HepG2 (cell line): ENCODE results near the gene MTO1. TPM values are rescaled to one million over a fixed set of nuclear protein-coding genes. Genes with fewer than 3 reads are reported as not detected.

Experiments used
- ATF7 ChIP-seq, 2 experiments: fragments of 450-650 bp in 1 of 2; sonication (generic) in 1 of 2; formaldehyde crosslinking in 1 of 2; IDR thresholded peaks; 2 replicates each; pipeline versions ENCODE4 v1.4.0 to v1.6.1; 2016 to 2020; ENCODE audit warnings: antibody characterized with exemption in 1 of 2, mild to moderate bottlenecking in 1 of 2, missing genetic modification reagents in 1 of 2
- CEBPG ChIP-seq: IDR thresholded peaks from 2 replicates; pipeline ENCODE4 v1.6.1; 2016
- CREB1 ChIP-seq, 2 experiments: fragments of 450-650 bp in 1 of 2; IDR thresholded peaks; 2 replicates each; pipeline ENCODE4 v1.6.1; 2016 to 2017; ENCODE audit warnings: control low read depth in 1 of 2, mild to moderate bottlenecking in 1 of 2, missing compliant biosample characterization in 1 of 2, missing genetic modification characterization in 1 of 2
- HDAC2 ChIP-seq: sonication (generic); formaldehyde crosslinking; IDR thresholded peaks from 2 replicates; pipeline ENCODE4 v1.4.0; 2020; ENCODE audit warnings: missing genetic modification reagents
- HHEX ChIP-seq: IDR thresholded peaks from 2 replicates; pipeline ENCODE4 v1.6.1; 2016; ENCODE audit warnings: control low read depth
- HNF4A ChIP-seq: sonication (generic); formaldehyde crosslinking; IDR thresholded peaks from 2 replicates; pipeline ENCODE4 v1.4.0; 2020; ENCODE audit warnings: missing genetic modification reagents
- HOXA3 ChIP-seq: sonication (generic); formaldehyde crosslinking; IDR thresholded peaks from 2 replicates; pipeline ENCODE4 v1.5.0; 2020; ENCODE audit warnings: missing genetic modification reagents
- KDM5A ChIP-seq: fragments of 200-600 bp; sonication (generic); IDR thresholded peaks from 2 replicates; pipeline ENCODE4 v1.7.0; 2018; ENCODE audit warnings: antibody characterized with exemption, mild to moderate bottlenecking, low read length, borderline replicate concordance
- SOX13 ChIP-seq, 3 experiments: fragments of 450-650 bp in 1 of 3; sonication (generic) in 1 of 3; formaldehyde crosslinking in 1 of 3; IDR thresholded peaks in 2 of 3; conservative IDR thresholded peaks in 1 of 3; 2 replicates each; pipeline versions ENCODE4 v1.5.0 to v1.6.1; 2016 to 2020; ENCODE audit warnings: antibody characterized with exemption in 1 of 3, mild to moderate bottlenecking in 1 of 3, missing compliant biosample characterization in 1 of 3, missing genetic modification reagents in 1 of 3, moderate library complexity in 1 of 3
- STAG1 ChIP-seq: sonication (generic); formaldehyde crosslinking; IDR thresholded peaks from 2 replicates; pipeline ENCODE4 v1.4.0; 2020; ENCODE audit warnings: missing genetic modification reagents
- ZFX ChIP-seq: sonication (generic); formaldehyde crosslinking; IDR thresholded peaks from 2 replicates; pipeline ENCODE4 v1.4.0; 2020; ENCODE audit warnings: mild to moderate bottlenecking, low read depth, missing genetic modification reagents, moderate library complexity
- ZNF430 ChIP-seq: sonication (generic); formaldehyde crosslinking; IDR thresholded peaks from 2 replicates; pipeline ENCODE4 v1.9.0; 2021; ENCODE audit warnings: mild to moderate bottlenecking, missing genetic modification reagents
- ZNF570 ChIP-seq: sonication (generic); formaldehyde crosslinking; IDR thresholded peaks from 2 replicates; pipeline ENCODE4 v1.4.0; 2020; ENCODE audit warnings: mild to moderate bottlenecking, missing genetic modification reagents, borderline replicate concordance
- ZNF607 ChIP-seq: sonication (generic); formaldehyde crosslinking; IDR thresholded peaks from 2 replicates; pipeline ENCODE4 v1.5.1; 2020; ENCODE audit warnings: missing genetic modification reagents, mild to moderate bottlenecking, borderline replicate concordance
- ZNF660 ChIP-seq: sonication (generic); formaldehyde crosslinking; IDR thresholded peaks from 2 replicates; pipeline ENCODE4 v1.5.1; 2020; ENCODE audit warnings: mild to moderate bottlenecking, low read depth, missing genetic modification reagents, borderline replicate concordance
- ZNF800 ChIP-seq: sonication (generic); formaldehyde crosslinking; IDR thresholded peaks from 2 replicates; pipeline ENCODE4 v1.4.0; 2020; ENCODE audit warnings: missing genetic modification reagents
- ZNF883 ChIP-seq: sonication (generic); formaldehyde crosslinking; IDR thresholded peaks from 2 replicates; pipeline ENCODE4 v1.5.1; 2020; ENCODE audit warnings: mild to moderate bottlenecking, missing genetic modification reagents; ENCODE audit errors: not compliant biosample characterization
- polyA plus RNA-seq, 8 experiments: library from polyadenylated mRNA; depleted of rRNA in 3 of 8; stranded (reverse) in 7 of 8; unstranded in 1 of 8; fragments of >200 nt; fragmentation: Illumina TruSeq in 4 of 8; extraction: Trizol in 4 of 8; gene quantifications; 2 replicates each; pipeline versions ENCODE4 v1.2.1 to v1.2.3, GENCODE V29; 2011 to 2016; ENCODE audit warnings: low read depth in 4 of 8, missing spikeins in 1 of 8, mixed read lengths in 1 of 8; ENCODE audit not compliant: insufficient read depth in 1 of 8
- total RNA-seq, 5 experiments: library from RNA; depleted of rRNA; stranded (reverse); fragments of >200 nt; fragmentation: Illumina TruSeq; extraction: Trizol; gene quantifications; 2 replicates each; pipeline ENCODE4 v1.2.3, GENCODE V29; 2016; ENCODE audit warnings: low read depth in 1 of 5
- TF ChIP-seq, protein P1 (sequence below): sonication (generic); formaldehyde crosslinking; IDR thresholded peaks from 2 replicates; pipeline ENCODE4 v1.5.0; 2020; ENCODE audit warnings: mild to moderate bottlenecking, missing genetic modification reagents
- TF ChIP-seq, protein P2 (sequence below), 2 experiments: fragments of 450-650 bp in 1 of 2; sonication (generic) in 1 of 2; formaldehyde crosslinking; IDR thresholded peaks; 2 replicates each; pipeline versions ENCODE4 v1.5.0 to v1.8.0; 2020 to 2022; ENCODE audit warnings: mild to moderate bottlenecking in 1 of 2, missing genetic modification reagents in 1 of 2
- TF ChIP-seq, protein P3 (sequence below): sonication (generic); formaldehyde crosslinking; IDR thresholded peaks from 2 replicates; pipeline ENCODE4 v1.4.0; 2020; ENCODE audit warnings: missing genetic modification reagents

MTO1 gene
- total and polyA plus RNA-seq, 2 of the 13 experiments (the other 11 are each of a cell fraction or from before 2014, with no cell fraction given) = 21.1 to 45.3 TPM

GRCh38 chr6:73455865-73456629, 5.5 kb upstream of the MTO1 start (continued):
- no peak for TF ChIP-seq ZNF430 (CRISPR knock-in tag)
- TF ChIP-seq CEBPG (CRISPR knock-in tag) = peak; percentile 91
- no peak for TF ChIP-seq HDAC2 (CRISPR knock-in tag)
- TF ChIP-seq ATF7 (IDR thresholded peaks at IDR 0.05) = peak; percentile 30; the same call in 1 of the 2 replicates
- no peak for TF ChIP-seq ATF7 (CRISPR knock-in tag; IDR thresholded peaks at IDR 0.05)
- TF ChIP-seq ZFX = no peak
- no peak for TF ChIP-seq ZNF660
- no peak for TF ChIP-seq SOX13 (IDR thresholded peaks at IDR 0.05)
- TF ChIP-seq SOX13 (CRISPR knock-in tag; conservative IDR thresholded peaks at IDR 0.05 in 1 of 2, IDR thresholded peaks at IDR 0.05 in 1 of 2) = peak in 1 of 2 experiments; percentile 44; a peak in 1 of 4 replicates
- no peak for TF ChIP-seq ZNF800 (CRISPR knock-in tag)
- TF ChIP-seq, protein P1, sequence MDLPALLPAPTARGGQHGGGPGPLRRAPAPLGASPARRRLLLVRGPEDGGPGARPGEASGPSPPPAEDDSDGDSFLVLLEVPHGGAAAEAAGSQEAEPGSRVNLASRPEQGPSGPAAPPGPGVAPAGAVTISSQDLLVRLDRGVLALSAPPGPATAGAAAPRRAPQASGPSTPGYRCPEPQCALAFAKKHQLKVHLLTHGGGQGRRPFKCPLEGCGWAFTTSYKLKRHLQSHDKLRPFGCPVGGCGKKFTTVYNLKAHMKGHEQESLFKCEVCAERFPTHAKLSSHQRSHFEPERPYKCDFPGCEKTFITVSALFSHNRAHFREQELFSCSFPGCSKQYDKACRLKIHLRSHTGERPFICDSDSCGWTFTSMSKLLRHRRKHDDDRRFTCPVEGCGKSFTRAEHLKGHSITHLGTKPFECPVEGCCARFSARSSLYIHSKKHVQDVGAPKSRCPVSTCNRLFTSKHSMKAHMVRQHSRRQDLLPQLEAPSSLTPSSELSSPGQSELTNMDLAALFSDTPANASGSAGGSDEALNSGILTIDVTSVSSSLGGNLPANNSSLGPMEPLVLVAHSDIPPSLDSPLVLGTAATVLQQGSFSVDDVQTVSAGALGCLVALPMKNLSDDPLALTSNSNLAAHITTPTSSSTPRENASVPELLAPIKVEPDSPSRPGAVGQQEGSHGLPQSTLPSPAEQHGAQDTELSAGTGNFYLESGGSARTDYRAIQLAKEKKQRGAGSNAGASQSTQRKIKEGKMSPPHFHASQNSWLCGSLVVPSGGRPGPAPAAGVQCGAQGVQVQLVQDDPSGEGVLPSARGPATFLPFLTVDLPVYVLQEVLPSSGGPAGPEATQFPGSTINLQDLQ (CRISPR knock-in tag) = no peak
- no peak for TF ChIP-seq KDM5A
- no peak for TF ChIP-seq CREB1 (IDR thresholded peaks at IDR 0.05)
- TF ChIP-seq CREB1 (CRISPR knock-in tag; IDR thresholded peaks at IDR 0.05) = peak; percentile 52
- 0 out of 2 replicates have a peak, but pooled peaks have one; percentile 17 for TF ChIP-seq HNF4A (CRISPR knock-in tag)
- TF ChIP-seq HHEX (CRISPR knock-in tag) = no peak
- TF ChIP-seq, protein P2, sequence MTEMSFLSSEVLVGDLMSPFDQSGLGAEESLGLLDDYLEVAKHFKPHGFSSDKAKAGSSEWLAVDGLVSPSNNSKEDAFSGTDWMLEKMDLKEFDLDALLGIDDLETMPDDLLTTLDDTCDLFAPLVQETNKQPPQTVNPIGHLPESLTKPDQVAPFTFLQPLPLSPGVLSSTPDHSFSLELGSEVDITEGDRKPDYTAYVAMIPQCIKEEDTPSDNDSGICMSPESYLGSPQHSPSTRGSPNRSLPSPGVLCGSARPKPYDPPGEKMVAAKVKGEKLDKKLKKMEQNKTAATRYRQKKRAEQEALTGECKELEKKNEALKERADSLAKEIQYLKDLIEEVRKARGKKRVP (CRISPR knock-in tag; IDR thresholded peaks at IDR 0.05) = peak in 1 of 2 experiments; percentile 96; a peak in 2 of 4 replicates
- TF ChIP-seq HOXA3 (CRISPR knock-in tag) = no peak
- TF ChIP-seq ZNF570 = no peak
- TF ChIP-seq ZNF883 (CRISPR knock-in tag) = no peak
- TF ChIP-seq STAG1 (CRISPR knock-in tag) = no peak
- TF ChIP-seq ZNF607 (CRISPR knock-in tag) = no peak
- TF ChIP-seq, protein P3, sequence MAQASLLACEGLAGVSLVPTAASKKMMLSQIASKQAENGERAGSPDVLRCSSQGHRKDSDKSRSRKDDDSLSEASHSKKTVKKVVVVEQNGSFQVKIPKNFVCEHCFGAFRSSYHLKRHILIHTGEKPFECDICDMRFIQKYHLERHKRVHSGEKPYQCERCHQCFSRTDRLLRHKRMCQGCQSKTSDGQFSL (CRISPR knock-in tag) = no peak
